Coronary artery (tissue), 2 donors: ENCODE measurements around the gene SCTR.
A peak's percentile ranks its signal among the peaks of the same experiment; 100 is the strongest.

Experiments used
- DNase-seq: peaks from one replicate; pipeline ENCODE4 v3.0.0-alpha.2; 2017; ENCODE audit warnings: low spot score
- H3K27ac ChIP-seq, 2 donors: fragments of 200-600 bp; sonication (generic); one replicate each; pipeline ENCODE4 v1.5.1; 2016 to 2019
- H3K4me3 ChIP-seq: fragments of 200-600 bp; sonication (generic); 2 replicates; pipeline ENCODE4 v1.5.1; 2016; ENCODE audit warnings: mild to moderate bottlenecking, moderate library complexity
- CTCF ChIP-seq: fragments of 200-600 bp; sonication (generic); IDR thresholded peaks from one replicate; pipeline ENCODE4 v1.5.1; 2019; ENCODE audit warnings: antibody characterized with exemption

SCTR gene

GRCh38 chr2:119480184-119480583, 44.1 kb downstream of the SCTR start:
- DNase-seq: no peak
- no peak for TF ChIP-seq CTCF
- no peak overlapping the region for H3K4me3 ChIP-seq
- H3K27ac ChIP-seq: no peak overlapping the region

GRCh38 chr2:119478978-119479295, 45.3 kb downstream of the SCTR start:
- no peak for TF ChIP-seq CTCF
- Histone ChIP-seq H3K4me3 (no peak overlapping the region), H3K27ac (no peak overlapping the region)
- DNase-seq: no peak

- TF ChIP-seq CTCF: no peak
- DNase-seq: no peak
- no peak overlapping the region for H3K4me3 ChIP-seq
- no peak overlapping the region for H3K27ac ChIP-seq
Measured at GRCh38 chr2:119478188-119478977, 45.9 kb downstream of the SCTR start.

GRCh38 chr2:119477113-119477505, 47.2 kb downstream of the SCTR start:
- no peak for TF ChIP-seq CTCF
- Histone ChIP-seq H3K4me3 (no peak overlapping the region), H3K27ac (no peak overlapping the region)
- DNase-seq: no peak

GRCh38 chr2:119476301-119477112, 47.8 kb downstream of the SCTR start:
- H3K27ac ChIP-seq: no peak overlapping the region
- no peak overlapping the region for H3K4me3 ChIP-seq
- TF ChIP-seq CTCF: peak; percentile 98
- DNase-seq: peak; percentile 77

- H3K27ac ChIP-seq: no peak overlapping the region
Measured at GRCh38 chr2:119475857-119476244, 48.4 kb downstream of the SCTR start.

More at GRCh38 chr2:119475857-119476244, 48.4 kb downstream of the SCTR start:
- DNase-seq: no peak
- no peak for TF ChIP-seq CTCF
- no peak overlapping the region for H3K4me3 ChIP-seq
